NCI-H345 (cell line): ENCODE data around the gene ZNF586.
"Not testable (repeated sequence)": the region's sequence is repeated elsewhere in the genome, so short reads cannot be mapped to it uniquely, and the experiment has no call there.

Source experiments
- DNase-seq: peaks from one replicate; lab custom pipeline; 2025; lab: John Stamatoyannopoulos, UW

ZNF586 gene

DNA sequence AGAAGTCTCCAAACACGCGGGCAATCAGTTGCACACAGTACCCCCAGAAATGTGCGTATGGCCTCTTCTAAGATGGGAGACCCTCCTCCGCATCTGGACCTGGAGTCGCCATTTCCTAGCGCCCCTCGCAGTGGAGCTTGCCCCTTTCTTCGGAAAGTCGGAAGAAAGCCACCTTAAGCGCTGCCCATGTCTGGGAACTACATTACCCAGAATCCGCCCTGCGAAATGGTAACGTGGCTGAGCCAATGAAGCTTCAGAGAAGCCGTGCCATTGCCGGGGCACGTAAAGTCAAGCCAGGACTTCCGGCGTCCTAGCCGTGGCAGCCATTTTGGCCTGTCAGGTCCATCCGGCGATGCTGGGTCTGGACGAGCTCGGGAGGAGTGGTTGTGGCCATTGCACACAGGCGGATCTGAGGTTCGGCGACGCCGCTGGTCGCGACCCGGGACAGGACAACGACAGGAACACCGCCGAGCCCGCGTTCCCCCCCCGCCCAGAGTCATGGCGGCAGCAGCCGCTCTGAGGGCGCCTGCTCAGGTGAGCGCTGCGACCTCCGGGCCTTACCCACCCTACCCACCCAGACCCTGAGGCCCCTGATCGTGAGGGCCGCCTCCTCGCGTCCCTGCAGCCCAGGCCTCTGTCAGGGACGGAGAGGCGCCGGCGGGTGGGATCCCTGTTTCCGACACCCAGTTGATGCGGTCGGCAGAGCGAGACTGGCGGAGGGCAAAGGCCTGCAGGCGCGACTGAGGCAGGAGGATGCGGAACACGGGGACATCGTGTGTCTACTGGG is at the start of gene ZNF586:
Gene ZNF586, plus strand, starts transcription at position 332 of the 787 bp plus-strand sequence. Its CDS starts 167 bp downstream, at position 499.
- DNase-seq = peak; percentile 78

DNA sequence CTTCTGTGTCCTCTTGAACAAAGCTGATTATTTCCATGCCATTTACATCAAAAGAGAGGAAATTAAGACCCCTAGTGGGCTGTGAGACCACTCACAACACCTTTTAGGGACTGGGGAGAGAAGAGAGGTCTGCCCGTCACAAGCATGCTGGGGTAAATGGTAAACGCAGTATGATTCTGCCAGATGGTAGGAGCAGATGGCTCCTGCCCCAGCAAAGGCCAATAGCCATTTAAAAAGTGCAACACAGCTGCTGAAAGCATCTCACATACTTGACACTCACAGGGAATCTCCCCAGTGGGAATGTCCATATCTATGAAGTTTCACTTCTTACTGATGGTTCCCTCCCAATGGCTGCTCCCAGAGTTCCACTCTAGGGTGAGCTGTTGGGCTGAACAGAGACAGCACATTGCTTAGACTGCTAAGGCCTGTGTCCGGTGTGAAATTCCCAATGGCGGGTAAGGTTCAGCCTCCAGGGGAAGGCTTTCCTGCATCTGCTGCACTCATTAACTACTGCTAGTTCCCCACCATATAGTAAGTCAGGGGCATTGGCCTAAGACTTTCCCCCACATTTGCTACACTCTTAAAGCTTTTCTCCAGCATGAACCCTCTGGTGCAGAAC is 49.5 kb upstream of the ZNF586 start:
- DNase-seq = no peak

DNA sequence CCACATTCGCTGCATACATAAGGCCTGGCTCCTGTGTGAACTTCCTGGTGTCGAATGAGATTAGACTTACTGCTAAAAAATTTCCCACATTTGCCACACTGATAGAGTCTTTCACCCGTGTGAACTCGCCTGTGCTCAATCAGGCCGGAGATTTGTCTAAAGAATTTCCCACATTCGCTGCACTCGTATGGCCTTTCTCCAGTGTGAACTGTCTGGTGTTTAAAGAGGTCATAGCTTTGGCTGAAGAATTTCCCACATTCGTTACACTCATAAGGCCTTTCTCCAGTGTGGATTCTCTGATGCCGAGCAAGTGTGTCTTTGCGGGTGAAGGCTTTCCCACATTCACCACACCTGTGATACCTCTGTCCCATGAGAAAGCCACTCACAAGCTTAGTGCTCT is 48.6 kb upstream of the ZNF586 start:
- no peak for DNase-seq

- DNase-seq = not testable (repeated sequence)
Observed at GRCh38 chr19:57738320-57738719, 31.2 kb upstream of the ZNF586 start.

- not testable (repeated sequence) for DNase-seq
Observed at GRCh38 chr19:57738770-57739169, 30.7 kb upstream of the ZNF586 start.

GRCh38 chr19:57746580-57747471 is 22.6 kb upstream of the ZNF586 start, which contains the start of gene ZNF776:
TSS of gene ZNF776 (plus strand) at chr19:57746815. CDS start at chr19:57747059, 244 bp downstream.
- DNase-seq = peak; percentile 87

DNA sequence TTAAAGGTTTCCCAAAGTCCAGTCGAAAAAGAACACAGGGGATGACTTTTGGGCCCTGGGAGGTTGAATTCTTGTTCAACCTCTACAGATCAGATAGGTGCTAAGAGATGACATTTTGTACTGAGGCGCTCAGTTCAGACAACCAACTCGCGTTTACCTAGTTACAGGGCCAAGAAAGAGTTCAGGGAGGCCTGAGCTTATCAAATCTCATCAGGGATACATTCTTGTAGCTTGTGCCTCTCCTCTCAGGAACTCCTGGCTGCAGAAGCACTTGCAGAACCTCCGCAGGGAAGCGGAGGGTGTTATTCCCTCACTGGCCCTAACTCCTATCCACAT is 22.0 kb upstream of the ZNF586 start:
- DNase-seq = no peak

GRCh38 chr19:57748029-57748428 is 21.4 kb upstream of the ZNF586 start:
- DNase-seq = no peak

DNA sequence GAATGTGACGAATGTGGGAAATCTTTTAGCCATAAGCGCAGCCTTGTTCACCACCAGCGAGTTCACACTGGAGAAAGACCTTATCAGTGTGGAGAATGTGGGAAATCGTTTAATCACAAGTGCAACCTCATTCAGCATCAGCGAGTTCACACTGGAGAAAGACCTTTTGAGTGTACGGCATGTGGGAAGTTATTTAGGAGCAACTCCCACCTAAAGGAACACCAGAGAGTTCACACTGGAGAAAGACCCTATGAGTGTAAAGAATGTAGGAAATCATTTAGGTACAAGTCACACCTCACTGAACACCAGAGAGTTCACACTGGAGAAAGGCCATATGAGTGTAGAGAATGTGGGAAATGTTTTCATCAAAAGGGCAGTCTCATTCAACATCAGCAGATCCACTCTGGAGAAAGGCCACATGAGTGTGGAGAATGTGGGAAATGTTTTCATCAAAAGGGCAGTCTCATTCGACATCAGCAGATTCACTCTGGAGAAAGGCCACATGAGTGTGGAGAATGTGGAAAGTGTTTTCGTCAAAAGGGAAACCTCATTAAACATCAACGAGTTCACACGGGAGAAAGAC is 15.3 kb upstream of the ZNF586 start:
- DNase-seq = no peak

DNA sequence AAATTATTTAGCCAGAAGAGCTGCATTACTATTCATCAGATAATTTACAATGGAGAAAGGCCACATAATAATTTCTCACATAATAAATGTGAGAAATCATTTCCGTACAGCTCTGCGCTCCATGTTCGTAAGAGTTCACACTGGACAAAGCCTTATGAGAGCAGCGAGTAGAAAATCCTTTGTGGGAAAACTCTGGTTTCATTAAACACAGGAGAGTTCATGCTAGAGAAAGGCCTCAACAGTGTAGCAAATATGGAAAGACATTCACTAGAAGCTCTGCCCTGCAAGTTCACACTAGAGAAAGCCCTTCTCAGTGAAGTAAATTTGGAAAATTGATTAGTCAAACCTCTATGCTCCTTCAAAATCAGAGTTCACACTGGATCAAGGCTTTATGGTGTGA is 14.4 kb upstream of the ZNF586 start:
- no peak for DNase-seq

GRCh38 chr19:57757941-57758340 is 11.5 kb upstream of the ZNF586 start:
- no peak for DNase-seq

DNA sequence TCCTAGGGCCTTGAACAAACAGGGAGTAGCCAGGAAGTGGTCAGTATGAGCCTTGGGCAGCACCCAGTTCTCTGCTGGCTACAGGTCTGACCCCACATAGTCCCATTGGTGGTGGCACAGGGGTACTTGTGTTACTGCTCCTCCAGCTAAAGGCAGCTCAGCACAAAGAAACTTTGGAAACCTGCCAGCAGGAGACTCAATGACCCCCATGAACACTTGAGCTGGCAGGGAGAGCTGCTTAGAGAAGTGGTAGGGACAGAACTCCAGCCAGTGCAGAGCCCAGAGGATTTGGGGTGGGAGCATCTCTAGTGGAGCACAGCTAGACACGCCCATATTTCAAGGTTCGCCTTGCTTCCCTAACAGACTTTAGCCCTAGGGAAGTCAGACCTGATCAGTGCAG is 10.4 kb upstream of the ZNF586 start:
- no peak for DNase-seq

DNA sequence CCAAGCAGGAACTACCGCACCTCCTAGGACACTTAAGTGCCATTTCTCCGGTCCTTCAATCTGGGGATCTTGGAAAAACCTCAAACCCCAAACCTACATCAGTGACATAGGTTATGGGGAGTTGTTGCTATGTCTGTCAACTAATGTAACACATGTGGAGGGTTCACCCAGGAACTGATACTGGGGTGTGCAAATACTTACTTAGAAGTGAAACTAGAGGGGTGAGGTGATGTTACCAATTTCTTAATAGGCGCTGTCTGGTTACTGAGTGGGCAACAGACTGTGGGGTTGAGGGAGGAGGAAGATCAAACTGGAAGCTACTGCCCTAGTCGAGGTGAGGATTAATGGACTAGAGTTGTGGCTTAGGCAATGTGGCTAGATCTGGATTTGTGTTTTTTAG is 1.9 kb downstream of the ZNF586 start:
- no peak for DNase-seq

- no peak for DNase-seq
Observed at GRCh38 chr19:57773488-57773887, 4.0 kb downstream of the ZNF586 start.

DNA sequence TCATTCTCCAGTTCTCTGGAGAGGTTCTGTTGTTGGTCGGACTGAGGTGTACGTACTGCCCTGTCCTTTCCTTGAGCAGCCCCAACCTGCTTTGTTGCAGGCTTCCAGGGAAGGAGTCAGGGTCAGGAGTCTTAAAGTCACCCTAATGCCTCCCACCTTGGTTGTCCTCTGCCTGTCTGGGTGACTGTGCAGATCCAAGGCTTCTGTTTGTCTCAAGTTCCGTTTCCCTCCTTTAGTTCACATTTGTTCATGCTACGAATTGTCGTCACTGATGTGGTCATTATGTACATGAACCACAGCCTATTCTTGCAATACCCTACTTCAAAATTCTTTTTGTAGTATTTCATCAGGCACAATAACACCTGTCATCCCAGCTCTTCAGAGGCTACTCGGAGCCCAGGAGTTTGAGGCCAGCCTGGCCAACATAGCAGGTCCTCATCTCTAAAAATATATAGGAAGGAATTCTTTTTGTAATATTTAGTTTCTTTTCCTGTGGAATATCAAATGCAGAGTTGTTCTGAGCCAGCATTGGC is 7.4 kb downstream of the ZNF586 start:
- DNase-seq = no peak

- DNase-seq = no peak
Observed at GRCh38 chr19:57778336-57778735, 8.9 kb downstream of the ZNF586 start.

- DNase-seq = no peak
Observed at GRCh38 chr19:57779220-57779845, 9.9 kb downstream of the ZNF586 start.

- no peak for DNase-seq
Observed at GRCh38 chr19:57786286-57786685, 16.8 kb downstream of the ZNF586 start.

GRCh38 chr19:57786906-57787305 is 17.4 kb downstream of the ZNF586 start:
- no peak for DNase-seq

DNA sequence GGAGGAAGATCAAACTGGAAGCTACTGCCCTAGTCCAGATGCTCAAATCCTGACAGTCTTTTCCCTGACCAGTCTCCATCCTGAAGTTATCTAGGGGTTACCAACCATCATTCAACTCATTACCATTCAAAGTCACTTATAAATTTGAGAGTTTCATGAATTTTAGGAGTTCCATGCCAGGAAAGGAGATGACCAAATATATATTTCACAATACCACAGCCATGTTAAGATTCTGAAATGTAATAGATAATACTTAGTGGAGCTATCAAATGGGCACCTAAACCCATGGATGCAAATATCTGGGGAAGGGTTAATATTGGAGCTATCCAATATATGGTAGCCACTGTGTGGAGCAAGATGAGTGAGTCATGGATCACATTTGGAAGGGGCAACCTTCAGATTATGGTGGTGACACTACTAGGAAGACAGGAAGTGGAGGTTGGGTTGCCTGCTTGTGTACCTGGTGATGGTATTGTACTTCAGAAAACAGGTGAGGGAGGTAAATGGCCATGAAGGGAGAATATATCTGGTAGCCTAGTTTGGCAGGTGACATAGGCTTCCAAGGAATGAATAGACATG is 18.7 kb downstream of the ZNF586 start:
- no peak for DNase-seq

- DNase-seq = no peak
Observed at GRCh38 chr19:57789288-57789687, 19.8 kb downstream of the ZNF586 start.
